ENCODE data around the gene TMEM72. TPM values are rescaled to one million over a fixed set of nuclear protein-coding genes. Genes with fewer than 3 reads are reported as not detected.

TMEM72 gene
- total and polyA plus RNA-seq, 2 of the 13 experiments (the other 11 are each of a cell fraction or from before 2014, with no cell fraction given) = 0.04 TPM; not detected in 1

DNA sequence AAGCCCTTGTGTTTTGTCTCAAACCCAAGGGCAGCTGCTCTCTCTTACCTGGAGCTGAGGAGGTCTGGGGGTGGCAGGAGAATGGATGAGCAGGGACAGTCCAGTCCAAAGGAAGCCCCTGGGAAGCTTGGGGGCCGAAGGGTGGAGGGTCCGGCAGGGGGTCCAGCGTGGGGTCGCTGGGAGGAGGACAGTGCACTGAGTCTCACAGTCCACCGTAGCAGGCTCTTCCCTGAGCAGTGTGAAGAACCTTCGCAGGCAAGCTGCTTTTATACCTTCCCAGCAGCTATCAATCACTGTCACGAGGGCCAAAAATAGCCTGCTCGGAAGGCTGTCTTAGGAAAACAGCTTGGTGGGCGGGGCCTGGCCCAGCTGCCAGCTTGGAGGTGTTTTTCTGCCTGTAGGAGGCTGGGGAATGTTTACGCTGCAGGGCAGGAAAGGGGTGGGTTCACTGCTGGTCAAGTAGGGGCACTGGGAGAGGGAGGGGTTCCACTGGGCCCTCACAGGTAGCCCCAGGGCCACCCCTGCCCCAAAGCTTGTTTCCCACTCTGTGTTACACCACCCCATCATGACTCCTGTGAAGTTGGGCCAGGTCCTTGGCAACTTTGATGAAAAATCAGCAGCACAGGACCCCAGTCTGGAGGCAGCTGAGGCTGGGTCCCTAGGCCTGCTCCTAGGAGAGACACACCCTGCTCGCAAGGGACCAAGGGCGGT, 67.6 kb downstream of the TMEM72 start, which contains the start of gene DEPP1 (continued):
- TF ChIP-seq, protein P1, sequence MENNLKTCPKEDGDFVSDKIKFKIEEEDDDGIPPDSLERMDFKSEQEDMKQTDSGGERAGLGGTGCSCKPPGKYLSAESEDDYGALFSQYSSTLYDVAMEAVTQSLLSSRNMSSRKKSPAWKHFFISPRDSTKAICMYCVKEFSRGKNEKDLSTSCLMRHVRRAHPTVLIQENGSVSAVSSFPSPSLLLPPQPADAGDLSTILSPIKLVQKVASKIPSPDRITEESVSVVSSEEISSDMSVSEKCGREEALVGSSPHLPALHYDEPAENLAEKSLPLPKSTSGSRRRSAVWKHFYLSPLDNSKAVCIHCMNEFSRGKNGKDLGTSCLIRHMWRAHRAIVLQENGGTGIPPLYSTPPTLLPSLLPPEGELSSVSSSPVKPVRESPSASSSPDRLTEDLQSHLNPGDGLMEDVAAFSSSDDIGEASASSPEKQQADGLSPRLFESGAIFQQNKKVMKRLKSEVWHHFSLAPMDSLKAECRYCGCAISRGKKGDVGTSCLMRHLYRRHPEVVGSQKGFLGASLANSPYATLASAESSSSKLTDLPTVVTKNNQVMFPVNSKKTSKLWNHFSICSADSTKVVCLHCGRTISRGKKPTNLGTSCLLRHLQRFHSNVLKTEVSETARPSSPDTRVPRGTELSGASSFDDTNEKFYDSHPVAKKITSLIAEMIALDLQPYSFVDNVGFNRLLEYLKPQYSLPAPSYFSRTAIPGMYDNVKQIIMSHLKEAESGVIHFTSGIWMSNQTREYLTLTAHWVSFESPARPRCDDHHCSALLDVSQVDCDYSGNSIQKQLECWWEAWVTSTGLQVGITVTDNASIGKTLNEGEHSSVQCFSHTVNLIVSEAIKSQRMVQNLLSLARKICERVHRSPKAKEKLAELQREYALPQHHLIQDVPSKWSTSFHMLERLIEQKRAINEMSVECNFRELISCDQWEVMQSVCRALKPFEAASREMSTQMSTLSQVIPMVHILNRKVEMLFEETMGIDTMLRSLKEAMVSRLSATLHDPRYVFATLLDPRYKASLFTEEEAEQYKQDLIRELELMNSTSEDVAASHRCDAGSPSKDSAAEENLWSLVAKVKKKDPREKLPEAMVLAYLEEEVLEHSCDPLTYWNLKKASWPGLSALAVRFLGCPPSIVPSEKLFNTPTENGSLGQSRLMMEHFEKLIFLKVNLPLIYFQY (CRISPR knock-in tag; IDR thresholded peaks at IDR 0.05; ENCODE audit: borderline replicate concordance) = peak; percentile 92
- TF ChIP-seq ZNF282 (IDR thresholded peaks at IDR 0.05; ENCODE audit: partially characterized antibody) (no peak), FIP1L1 (IDR thresholded peaks at IDR 0.05; ENCODE audit: borderline replicate concordance, insufficient read depth, low read depth, low read length) (0 out of 2 replicates have a peak, but pooled peaks have one; percentile 77), EED (CRISPR knock-in tag; IDR thresholded peaks at IDR 0.05) (peak; percentile 42; the same call in 1 of the 2 replicates), PLRG1 (conservative IDR thresholded peaks at IDR 0.05) (no peak), ZNF598 (CRISPR knock-in tag; IDR thresholded peaks at IDR 0.05; ENCODE audit: borderline replicate concordance) (peak; percentile 70; the same call in 1 of the 2 replicates), RFX5 (IDR thresholded peaks at IDR 0.05; ENCODE audit: low read depth, low read length) (no peak), ZNF569 (CRISPR knock-in tag; IDR thresholded peaks at IDR 0.05; ENCODE audit: borderline replicate concordance) (no peak), SMARCC2 (IDR thresholded peaks at IDR 0.05) (no peak), ZNF841 (CRISPR knock-in tag; IDR thresholded peaks at IDR 0.05; ENCODE audit: borderline replicate concordance) (no peak), MATR3 (CRISPR knock-in tag; IDR thresholded peaks at IDR 0.05) (no peak)
- TF ChIP-seq, protein P2, sequence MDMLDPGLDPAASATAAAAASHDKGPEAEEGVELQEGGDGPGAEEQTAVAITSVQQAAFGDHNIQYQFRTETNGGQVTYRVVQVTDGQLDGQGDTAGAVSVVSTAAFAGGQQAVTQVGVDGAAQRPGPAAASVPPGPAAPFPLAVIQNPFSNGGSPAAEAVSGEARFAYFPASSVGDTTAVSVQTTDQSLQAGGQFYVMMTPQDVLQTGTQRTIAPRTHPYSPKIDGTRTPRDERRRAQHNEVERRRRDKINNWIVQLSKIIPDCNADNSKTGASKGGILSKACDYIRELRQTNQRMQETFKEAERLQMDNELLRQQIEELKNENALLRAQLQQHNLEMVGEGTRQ (IDR thresholded peaks at IDR 0.05; ENCODE audit: low read depth, low read length) = peak; percentile 56; the same call in 1 of the 2 replicates
- TF ChIP-seq, protein P2 (CRISPR knock-in tag; IDR thresholded peaks at IDR 0.05; ENCODE audit: borderline replicate concordance) = peak; percentile 88
- TF ChIP-seq, protein P3, sequence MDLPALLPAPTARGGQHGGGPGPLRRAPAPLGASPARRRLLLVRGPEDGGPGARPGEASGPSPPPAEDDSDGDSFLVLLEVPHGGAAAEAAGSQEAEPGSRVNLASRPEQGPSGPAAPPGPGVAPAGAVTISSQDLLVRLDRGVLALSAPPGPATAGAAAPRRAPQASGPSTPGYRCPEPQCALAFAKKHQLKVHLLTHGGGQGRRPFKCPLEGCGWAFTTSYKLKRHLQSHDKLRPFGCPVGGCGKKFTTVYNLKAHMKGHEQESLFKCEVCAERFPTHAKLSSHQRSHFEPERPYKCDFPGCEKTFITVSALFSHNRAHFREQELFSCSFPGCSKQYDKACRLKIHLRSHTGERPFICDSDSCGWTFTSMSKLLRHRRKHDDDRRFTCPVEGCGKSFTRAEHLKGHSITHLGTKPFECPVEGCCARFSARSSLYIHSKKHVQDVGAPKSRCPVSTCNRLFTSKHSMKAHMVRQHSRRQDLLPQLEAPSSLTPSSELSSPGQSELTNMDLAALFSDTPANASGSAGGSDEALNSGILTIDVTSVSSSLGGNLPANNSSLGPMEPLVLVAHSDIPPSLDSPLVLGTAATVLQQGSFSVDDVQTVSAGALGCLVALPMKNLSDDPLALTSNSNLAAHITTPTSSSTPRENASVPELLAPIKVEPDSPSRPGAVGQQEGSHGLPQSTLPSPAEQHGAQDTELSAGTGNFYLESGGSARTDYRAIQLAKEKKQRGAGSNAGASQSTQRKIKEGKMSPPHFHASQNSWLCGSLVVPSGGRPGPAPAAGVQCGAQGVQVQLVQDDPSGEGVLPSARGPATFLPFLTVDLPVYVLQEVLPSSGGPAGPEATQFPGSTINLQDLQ (CRISPR knock-in tag; IDR thresholded peaks at IDR 0.05) = no peak
- TF ChIP-seq, protein P4, sequence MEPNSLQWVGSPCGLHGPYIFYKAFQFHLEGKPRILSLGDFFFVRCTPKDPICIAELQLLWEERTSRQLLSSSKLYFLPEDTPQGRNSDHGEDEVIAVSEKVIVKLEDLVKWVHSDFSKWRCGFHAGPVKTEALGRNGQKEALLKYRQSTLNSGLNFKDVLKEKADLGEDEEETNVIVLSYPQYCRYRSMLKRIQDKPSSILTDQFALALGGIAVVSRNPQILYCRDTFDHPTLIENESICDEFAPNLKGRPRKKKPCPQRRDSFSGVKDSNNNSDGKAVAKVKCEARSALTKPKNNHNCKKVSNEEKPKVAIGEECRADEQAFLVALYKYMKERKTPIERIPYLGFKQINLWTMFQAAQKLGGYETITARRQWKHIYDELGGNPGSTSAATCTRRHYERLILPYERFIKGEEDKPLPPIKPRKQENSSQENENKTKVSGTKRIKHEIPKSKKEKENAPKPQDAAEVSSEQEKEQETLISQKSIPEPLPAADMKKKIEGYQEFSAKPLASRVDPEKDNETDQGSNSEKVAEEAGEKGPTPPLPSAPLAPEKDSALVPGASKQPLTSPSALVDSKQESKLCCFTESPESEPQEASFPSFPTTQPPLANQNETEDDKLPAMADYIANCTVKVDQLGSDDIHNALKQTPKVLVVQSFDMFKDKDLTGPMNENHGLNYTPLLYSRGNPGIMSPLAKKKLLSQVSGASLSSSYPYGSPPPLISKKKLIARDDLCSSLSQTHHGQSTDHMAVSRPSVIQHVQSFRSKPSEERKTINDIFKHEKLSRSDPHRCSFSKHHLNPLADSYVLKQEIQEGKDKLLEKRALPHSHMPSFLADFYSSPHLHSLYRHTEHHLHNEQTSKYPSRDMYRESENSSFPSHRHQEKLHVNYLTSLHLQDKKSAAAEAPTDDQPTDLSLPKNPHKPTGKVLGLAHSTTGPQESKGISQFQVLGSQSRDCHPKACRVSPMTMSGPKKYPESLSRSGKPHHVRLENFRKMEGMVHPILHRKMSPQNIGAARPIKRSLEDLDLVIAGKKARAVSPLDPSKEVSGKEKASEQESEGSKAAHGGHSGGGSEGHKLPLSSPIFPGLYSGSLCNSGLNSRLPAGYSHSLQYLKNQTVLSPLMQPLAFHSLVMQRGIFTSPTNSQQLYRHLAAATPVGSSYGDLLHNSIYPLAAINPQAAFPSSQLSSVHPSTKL (CRISPR knock-in tag; IDR thresholded peaks at IDR 0.05) = peak; percentile 89
